Measurements from ENCODE around the gene DCST1. TPM values are rescaled to one million over a fixed set of nuclear protein-coding genes. Genes with fewer than 3 reads are reported as not detected.

DCST1 gene
- total RNA-seq, 1 donor from 2014 or later, result not detected

DNA sequence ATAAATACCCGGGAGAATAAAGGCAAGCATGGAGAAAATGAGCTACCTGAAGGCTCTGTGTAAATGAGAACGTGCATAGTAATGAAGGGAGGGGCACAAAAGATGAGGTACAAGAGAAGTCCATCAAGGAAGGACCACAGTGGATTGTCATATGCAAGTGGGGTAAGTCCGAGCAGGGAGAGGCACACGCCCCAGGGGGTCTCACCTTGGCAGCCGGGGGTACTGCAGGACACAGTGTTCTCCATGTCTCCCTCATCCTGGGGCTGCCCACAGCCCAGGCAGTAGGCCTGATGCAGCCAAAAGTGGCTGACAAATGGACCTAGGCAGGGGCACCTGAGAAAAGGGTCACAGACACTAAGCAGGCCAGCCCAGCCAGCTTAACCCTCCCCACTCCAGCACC, 10.0 kb upstream of the DCST1 start:
- Mint-ChIP-seq H3K36me3 (ENCODE audit: low read depth) (peaks cover 23% of the 10 kb centered on the region), H3K27me3 (no peaks in the 10 kb centered on the region), H3K4me1 (peaks cover 19% of the 10 kb centered on the region), H3K9me3 (no peaks in the 10 kb centered on the region), H3K4me3 (no peak overlapping the region), H3K27ac (no peak overlapping the region)
- DNase-seq, result no peak
- intact Hi-C loops (cut with micrococcal nuclease), result no loop called here

DNA sequence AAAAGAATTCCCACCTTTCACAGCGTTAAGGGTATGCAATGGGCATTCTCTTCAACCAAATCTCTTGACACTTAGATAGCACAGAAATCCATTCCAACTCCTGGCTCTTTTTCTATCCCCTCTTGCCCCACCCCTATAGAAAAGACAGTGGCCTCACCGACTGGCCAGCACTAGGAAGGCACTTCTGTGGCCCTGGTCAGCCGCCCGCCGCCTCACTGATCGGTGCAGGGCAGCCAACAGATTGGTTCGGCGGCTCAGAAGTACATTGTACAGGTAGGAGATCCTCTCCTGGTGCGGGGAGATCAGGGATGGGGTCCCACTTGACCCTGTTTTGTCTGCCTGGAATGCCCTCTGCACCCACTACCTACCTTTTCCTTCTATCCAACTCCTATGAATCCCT, 9.3 kb upstream of the DCST1 start:
- no peaks in the 10 kb centered on the region for H3K9me3 Mint-ChIP-seq
- intact Hi-C loops (cut with micrococcal nuclease), result no loop called here
- peaks cover 14% of the 10 kb centered on the region for H3K4me1 Mint-ChIP-seq
- DNase-seq, result no peak
- no peak overlapping the region for H3K27ac Mint-ChIP-seq
- peaks cover 17% of the 10 kb centered on the region for H3K36me3 Mint-ChIP-seq (ENCODE audit: low read depth)
- peaks cover 2% of the 10 kb centered on the region for H3K27me3 Mint-ChIP-seq
- H3K4me3 Mint-ChIP-seq, result no peak overlapping the region

DNA sequence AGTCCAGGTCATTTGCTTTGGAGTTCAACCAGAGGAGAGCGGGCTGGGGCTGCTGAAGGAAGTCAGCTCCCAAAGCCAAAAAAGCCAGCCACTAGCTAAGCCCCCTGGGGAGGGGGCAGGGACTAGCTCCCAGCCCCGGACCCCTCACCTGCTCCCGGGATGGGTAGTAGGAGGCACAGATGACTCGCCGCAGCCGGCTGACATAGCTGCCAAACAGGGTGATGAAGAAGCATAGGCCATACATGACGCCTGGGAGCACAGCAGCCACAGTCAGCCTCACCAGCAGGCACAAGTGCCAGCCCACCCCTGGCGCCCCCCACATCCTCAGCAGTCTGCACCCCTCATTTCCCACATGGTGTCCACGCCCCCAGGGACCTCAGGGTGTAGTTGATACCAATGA, 7.5 kb upstream of the DCST1 start:
- H3K4me1 Mint-ChIP-seq, result peaks cover 5% of the 10 kb centered on the region
- H3K36me3 Mint-ChIP-seq (ENCODE audit: low read depth), result peaks cover 6% of the 10 kb centered on the region

GRCh38 chr1:155026588-155026987, 7.0 kb upstream of the DCST1 start:
- Mint-ChIP-seq H3K9me3 (no peaks in the 10 kb centered on the region), H3K4me3 (no peak overlapping the region), H3K4me1 (peaks cover 3% of the 10 kb centered on the region), H3K36me3 (ENCODE audit: low read depth) (peaks cover 5% of the 10 kb centered on the region), H3K27me3 (peaks cover 2% of the 10 kb centered on the region), H3K27ac (no peak overlapping the region)
- intact Hi-C loops (cut with micrococcal nuclease), result no loop called here
- no peak for DNase-seq

More for the DNA sequence above, 7.5 kb upstream of the DCST1 start:
- Mint-ChIP-seq H3K4me3 (no peak overlapping the region), H3K27ac (no peak overlapping the region), H3K27me3 (peaks cover 2% of the 10 kb centered on the region), H3K9me3 (no peaks in the 10 kb centered on the region)
- no peak for DNase-seq
- intact Hi-C loops (cut with micrococcal nuclease), result no loop called here

DNA sequence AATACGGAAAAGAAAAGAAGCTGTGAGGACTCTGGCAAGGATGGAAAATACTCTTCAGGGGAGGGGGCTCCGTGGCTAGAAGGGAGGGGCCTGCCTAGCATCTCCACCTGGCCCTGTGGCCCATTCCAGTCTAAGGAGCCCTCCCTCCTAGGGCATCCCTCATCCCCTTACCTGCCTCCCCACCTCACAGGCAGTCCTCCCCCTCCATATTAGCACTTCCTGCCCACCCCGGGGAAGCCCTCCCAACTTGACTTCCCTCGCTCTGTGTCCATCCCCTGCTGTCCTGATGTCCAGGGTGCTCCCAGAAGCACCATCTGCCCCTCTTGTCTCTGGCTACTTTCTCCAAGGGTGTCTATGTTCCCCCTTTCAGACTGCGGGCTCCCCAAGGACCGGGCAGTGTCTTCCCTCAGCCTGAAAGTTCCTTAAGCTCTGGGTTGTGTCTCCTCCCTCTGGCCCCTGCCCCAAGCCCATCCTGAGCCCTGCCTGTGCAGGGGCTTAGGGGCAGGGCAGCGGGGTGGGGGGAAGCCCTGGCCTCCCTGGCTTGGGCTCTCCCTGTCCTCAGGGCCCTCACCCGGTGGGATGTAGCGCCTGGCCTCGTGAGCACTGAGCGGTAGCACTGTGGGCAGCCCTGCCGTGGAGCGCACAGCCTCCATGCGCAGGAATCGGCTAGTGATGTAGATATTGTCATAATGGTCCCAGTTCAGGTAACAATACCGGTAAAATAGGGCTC, 3.9 kb upstream of the DCST1 start:
- H3K4me1 Mint-ChIP-seq, result no peaks in the 10 kb centered on the region
- intact Hi-C loops (cut with micrococcal nuclease), result no loop called here
- no peak for DNase-seq
- peaks cover 3% of the 10 kb centered on the region for H3K27me3 Mint-ChIP-seq
- H3K4me3 Mint-ChIP-seq, result no peak overlapping the region
- H3K27ac Mint-ChIP-seq, result no peak overlapping the region
- no peaks in the 10 kb centered on the region for H3K9me3 Mint-ChIP-seq
- no peaks in the 10 kb centered on the region for H3K36me3 Mint-ChIP-seq (ENCODE audit: low read depth)

- no peak overlapping the region for H3K4me3 Mint-ChIP-seq
- no peaks in the 10 kb centered on the region for H3K9me3 Mint-ChIP-seq
- intact Hi-C loops (cut with micrococcal nuclease), result no loop called here
- H3K36me3 Mint-ChIP-seq (ENCODE audit: low read depth), result no peaks in the 10 kb centered on the region
- DNase-seq, result no peak
- no peak overlapping the region for H3K27ac Mint-ChIP-seq
- H3K27me3 Mint-ChIP-seq, result peaks cover 5% of the 10 kb centered on the region
- no peaks in the 10 kb centered on the region for H3K4me1 Mint-ChIP-seq
Measured at GRCh38 chr1:155030243-155030795, 3.3 kb upstream of the DCST1 start.

DNA sequence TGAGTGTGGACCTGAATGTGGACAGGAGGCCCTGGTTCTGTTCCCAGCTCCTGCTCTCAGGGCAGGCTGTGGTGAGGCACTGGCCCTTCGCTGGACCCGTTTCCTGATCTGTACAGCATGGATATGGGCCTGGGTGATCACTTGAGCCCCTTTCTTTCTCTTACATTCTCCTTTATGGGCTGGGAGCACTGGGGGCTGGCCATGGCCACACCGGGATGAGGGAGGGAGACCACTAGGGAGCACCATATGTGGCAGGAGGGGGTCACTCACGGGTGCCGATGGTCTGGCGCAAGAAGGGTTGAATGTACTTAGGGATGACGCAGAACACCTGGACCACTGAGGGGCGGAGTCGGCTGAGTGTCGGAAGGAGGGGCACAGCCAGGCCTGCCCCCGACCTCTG, 2.7 kb upstream of the DCST1 start:
- intact Hi-C loops (cut with micrococcal nuclease), result no loop called here
- Mint-ChIP-seq H3K4me1 (no peaks in the 10 kb centered on the region), H3K27me3 (peaks cover 5% of the 10 kb centered on the region), H3K27ac (no peak overlapping the region), H3K9me3 (no peaks in the 10 kb centered on the region), H3K36me3 (ENCODE audit: low read depth) (no peaks in the 10 kb centered on the region), H3K4me3 (no peak overlapping the region)
- no peak for DNase-seq

DNA sequence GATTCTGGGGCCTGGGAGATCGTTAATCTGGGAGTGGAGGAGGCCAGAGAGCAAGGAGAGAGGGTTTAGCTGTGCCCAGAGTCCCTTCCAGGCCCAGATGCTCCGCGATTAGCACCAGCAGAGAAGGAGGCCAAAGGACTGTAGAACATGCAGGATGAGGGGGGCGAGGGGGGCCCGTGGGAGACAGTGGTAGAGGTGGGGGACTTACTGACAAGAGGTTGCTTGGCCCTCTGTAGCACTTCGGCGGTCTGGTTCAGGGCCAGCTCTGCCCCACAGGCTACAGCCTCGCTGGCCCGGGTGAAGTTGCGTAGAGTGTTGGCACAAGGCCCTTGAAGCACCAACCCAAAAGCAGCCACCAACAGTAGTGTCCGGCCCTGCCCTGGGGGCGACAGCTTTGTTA, 738 bp upstream of the DCST1 start:
- Mint-ChIP-seq H3K27me3 (peaks cover 11% of the 10 kb centered on the region), H3K36me3 (ENCODE audit: low read depth) (no peaks in the 10 kb centered on the region), H3K4me1 (no peaks in the 10 kb centered on the region), H3K27ac (no peak overlapping the region), H3K9me3 (no peaks in the 10 kb centered on the region), H3K4me3 (no peak overlapping the region)
- no peak for DNase-seq
- intact Hi-C loops (cut with micrococcal nuclease), result no loop called here

- intact Hi-C loops (cut with micrococcal nuclease), result no loop called here
Measured at GRCh38 chr1:155034318-155035208, 939 bp downstream of the DCST1 start.

GRCh38 chr1:155035936-155036335, 2.3 kb downstream of the DCST1 start:
- no peaks in the 10 kb centered on the region for H3K9me3 Mint-ChIP-seq
- no peak overlapping the region for H3K27ac Mint-ChIP-seq
- intact Hi-C loops (cut with micrococcal nuclease), result no loop called here
- DNase-seq, result no peak
- H3K36me3 Mint-ChIP-seq (ENCODE audit: low read depth), result no peaks in the 10 kb centered on the region
- H3K4me1 Mint-ChIP-seq, result no peaks in the 10 kb centered on the region
- no peak overlapping the region for H3K4me3 Mint-ChIP-seq
- H3K27me3 Mint-ChIP-seq, result peaks cover 18% of the 10 kb centered on the region

More at GRCh38 chr1:155034318-155035208, 939 bp downstream of the DCST1 start:
- H3K27me3 Mint-ChIP-seq, result peaks cover 15% of the 10 kb centered on the region
- H3K9me3 Mint-ChIP-seq, result no peaks in the 10 kb centered on the region
- no peak overlapping the region for H3K4me3 Mint-ChIP-seq
- no peak overlapping the region for H3K27ac Mint-ChIP-seq
- no peaks in the 10 kb centered on the region for H3K36me3 Mint-ChIP-seq (ENCODE audit: low read depth)
- no peaks in the 10 kb centered on the region for H3K4me1 Mint-ChIP-seq
- DNase-seq, result no peak

DNA sequence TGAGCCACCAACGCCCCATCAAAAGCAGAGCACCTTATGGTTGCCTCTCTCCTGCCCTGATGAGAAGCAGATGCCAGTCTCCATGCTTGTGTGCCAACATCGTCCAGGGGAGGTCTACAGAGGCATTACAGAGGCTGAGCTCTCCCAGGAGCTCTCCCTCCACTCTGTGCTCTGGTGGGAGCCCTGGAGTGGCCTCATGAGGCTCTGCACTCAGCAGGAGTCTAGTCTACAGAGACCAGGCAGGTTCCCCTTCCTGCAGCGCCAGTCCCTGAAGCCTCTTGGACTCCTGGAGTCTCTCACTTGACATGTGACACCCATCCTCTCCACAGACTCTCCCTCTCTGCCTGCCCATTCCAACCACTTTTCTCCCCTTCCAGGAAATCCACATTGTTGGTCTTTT, 3.4 kb downstream of the DCST1 start:
- intact Hi-C loops (cut with micrococcal nuclease), result no loop called here
- Mint-ChIP-seq H3K27ac (no peak overlapping the region), H3K36me3 (ENCODE audit: low read depth) (no peaks in the 10 kb centered on the region), H3K9me3 (no peaks in the 10 kb centered on the region), H3K4me1 (no peaks in the 10 kb centered on the region), H3K27me3 (peaks cover 18% of the 10 kb centered on the region), H3K4me3 (no peak overlapping the region)
- DNase-seq, result no peak

GRCh38 chr1:155037851-155038441, 4.3 kb downstream of the DCST1 start:
- DNase-seq, result no peak
- Mint-ChIP-seq H3K36me3 (ENCODE audit: low read depth) (no peaks in the 10 kb centered on the region), H3K27me3 (peaks cover 21% of the 10 kb centered on the region), H3K27ac (no peak overlapping the region), H3K9me3 (no peaks in the 10 kb centered on the region), H3K4me1 (no peaks in the 10 kb centered on the region), H3K4me3 (no peak overlapping the region)
- intact Hi-C loops (cut with micrococcal nuclease), result no loop called here

DNA sequence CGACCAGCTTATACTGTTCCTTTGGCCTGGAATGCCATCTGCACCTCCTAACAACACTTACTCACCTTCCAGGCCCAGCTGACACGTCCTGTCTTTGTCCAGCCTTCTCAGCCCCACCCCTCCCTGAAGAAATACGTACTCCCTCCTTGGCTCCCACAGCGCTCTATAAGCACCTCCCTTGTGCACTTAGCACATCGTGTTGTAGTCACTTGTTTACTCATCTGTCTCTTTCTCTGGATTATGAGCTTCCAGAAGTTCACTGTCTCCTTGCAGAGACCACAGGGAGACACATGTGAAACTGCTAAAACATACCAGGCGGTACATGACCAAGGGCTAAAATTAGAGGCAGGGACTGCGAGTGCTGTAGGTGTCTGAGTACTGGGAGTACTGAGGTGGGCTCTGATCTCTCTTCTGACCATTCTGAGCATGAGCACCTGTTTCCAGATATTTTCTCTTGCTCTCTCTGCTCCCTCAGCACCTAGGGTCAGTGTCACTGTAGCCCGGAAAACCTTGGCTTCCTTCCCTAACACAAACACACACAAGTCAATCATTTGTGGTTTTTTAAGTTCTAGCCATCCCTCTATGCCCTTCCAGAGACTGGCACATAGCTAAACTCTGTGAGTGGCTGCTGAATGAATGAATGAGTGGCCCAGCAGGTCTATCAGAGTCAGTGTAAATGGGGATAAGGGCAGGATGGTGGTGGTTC, 5.1 kb downstream of the DCST1 start:
- intact Hi-C loops (cut with micrococcal nuclease), result no loop called here
- H3K36me3 Mint-ChIP-seq (ENCODE audit: low read depth), result no peaks in the 10 kb centered on the region
- H3K4me1 Mint-ChIP-seq, result peaks cover under 1% of the 10 kb centered on the region
- DNase-seq, result no peak
- H3K9me3 Mint-ChIP-seq, result no peaks in the 10 kb centered on the region
- no peak overlapping the region for H3K4me3 Mint-ChIP-seq
- H3K27me3 Mint-ChIP-seq, result peaks cover 21% of the 10 kb centered on the region
- H3K27ac Mint-ChIP-seq, result no peak overlapping the region
